Inferior parietal cortex (tissue), 1 donor: ENCODE results near the gene SEC14L1.

Source experiments
- DNase-seq: peaks from one replicate; pipeline ENCODE4 v3.0.0-alpha.2; 2016; ENCODE audit errors: extremely low spot score

Gene SEC14L1

GRCh38 chr17:77163001-77163400, 22.2 kb downstream of the SEC14L1 start:
- DNase-seq = no peak

GRCh38 chr17:77163511-77164280, 22.9 kb downstream of the SEC14L1 start:
- no peak for DNase-seq

GRCh38 chr17:77164483-77165091, 23.8 kb downstream of the SEC14L1 start:
- DNase-seq = peak; percentile 53

- no peak for DNase-seq
Observed at GRCh38 chr17:77165577-77165976, 24.8 kb downstream of the SEC14L1 start.

- DNase-seq = no peak
Observed at GRCh38 chr17:77167472-77168306, 26.9 kb downstream of the SEC14L1 start.

GRCh38 chr17:77173104-77173503, 32.3 kb downstream of the SEC14L1 start:
- no peak for DNase-seq

- DNase-seq = no peak
Observed at GRCh38 chr17:77174928-77175661, 34.3 kb downstream of the SEC14L1 start.

GRCh38 chr17:77177002-77177741, 36.4 kb downstream of the SEC14L1 start:
- no peak for DNase-seq

- no peak for DNase-seq
Observed at GRCh38 chr17:77178050-77178449, 37.3 kb downstream of the SEC14L1 start.

- no peak for DNase-seq
Observed at GRCh38 chr17:77178563-77178962, 37.8 kb downstream of the SEC14L1 start.

GRCh38 chr17:77180503-77181357, 40.0 kb downstream of the SEC14L1 start:
- DNase-seq = no peak

- no peak for DNase-seq
Observed at GRCh38 chr17:77182205-77183172, 41.7 kb downstream of the SEC14L1 start.

- DNase-seq = no peak
Observed at GRCh38 chr17:77184474-77184873, 43.7 kb downstream of the SEC14L1 start.

GRCh38 chr17:77185137-77185536, 44.4 kb downstream of the SEC14L1 start:
- no peak for DNase-seq

GRCh38 chr17:77186141-77186604, 45.4 kb downstream of the SEC14L1 start:
- DNase-seq = no peak

GRCh38 chr17:77188084-77189066, 47.6 kb downstream of the SEC14L1 start:
- DNase-seq = no peak

- DNase-seq = no peak
Observed at GRCh38 chr17:77189148-77189547, 48.4 kb downstream of the SEC14L1 start.

- DNase-seq = no peak
Observed at GRCh38 chr17:77190576-77190975, 49.8 kb downstream of the SEC14L1 start.
